GM12878 (cell line): Measurements from ENCODE around the gene OR6P1. TPM values are rescaled to one million over a fixed set of nuclear protein-coding genes. Genes with fewer than 3 reads are reported as not detected.

Experiments used
- ATAC-seq: fragments of 200-7000 bp; cut with Tn5 transposase; 3 replicates; pipeline ENCODE4 v1.9.1; 2020; ENCODE audit warnings: mild to moderate bottlenecking, moderate library complexity
- BruUV-seq: library from RNA; stranded (reverse); fragments of 400-500 nt; replicated peaks from 2 replicates; lab custom pipeline; 2021; lab: Mats Ljungman, UMichigan
- CTCF ChIA-PET: fragments of 300-600 bp; sonication (Branson Sonifier 250); formaldehyde crosslinking; extraction: SDS; loops from one replicate; lab custom pipeline; 2021; ENCODE audit warnings: inconsistent platforms; lab: Yijun Ruan, JAX
- POLR2A ChIA-PET: fragments of 350-600 bp; formaldehyde crosslinking; extraction: SDS; loops from one replicate; lab custom pipeline; 2021; ENCODE audit warnings: inconsistent platforms; lab: Charles Lee
- RAD21 ChIA-PET: fragments of 300-600 bp; sonication (Branson Sonifier 250); formaldehyde crosslinking; loops from one replicate; lab custom pipeline; 2023; ENCODE audit warnings: antibody characterized with exemption; ENCODE audit not compliant: unreplicated experiment; lab: Charles Lee
- SMC1A ChIA-PET: fragments of 300-600 bp; sonication (Branson Sonifier 250); formaldehyde crosslinking; loops from one replicate; lab custom pipeline; 2023; ENCODE audit not compliant: unreplicated experiment, uncharacterized antibody; lab: Charles Lee
- DNase-seq: peaks from one replicate; pipeline ENCODE4 v3.0.0-alpha.2; 2011; ENCODE audit warnings: low read depth, low spot score
- FAIRE-seq: peaks from 3 replicates; lab custom pipeline; 2011; peaks lifted over from hg19 to GRCh38; lab: Jason Lieb, UNC
- H2AFZ ChIP-seq: 2 replicates; pipeline ENCODE4 v1.6.0; 2011; ENCODE audit warnings: low read depth, low read length, control low read depth; ENCODE audit not compliant: control insufficient read depth
- H3K27ac ChIP-seq: 2 replicates; pipeline ENCODE4 v1.5.1; 2011; ENCODE audit warnings: control low read depth; ENCODE audit not compliant: control insufficient read depth, insufficient read depth
- H3K27me3 ChIP-seq, 2 experiments: replicated peaks in 1 of 2; 2 replicates each; pipeline versions ENCODE4 v1.6.0 to v1.6.1; 2011; ENCODE audit warnings: low read length in 1 of 2; ENCODE audit not compliant: control insufficient read depth in 2 of 2, insufficient read depth in 2 of 2
- H3K36me3 ChIP-seq, 2 experiments: 2 replicates each; pipeline ENCODE4 v1.5.1; 2011; ENCODE audit warnings: low read length in 1 of 2; ENCODE audit not compliant: control insufficient read depth in 2 of 2, insufficient read depth in 2 of 2
- H3K4me1 ChIP-seq: 2 replicates; pipeline ENCODE4 v1.6.1; 2011; ENCODE audit warnings: mild to moderate bottlenecking, low read length, moderate library complexity, mixed read lengths; ENCODE audit not compliant: control insufficient read depth, insufficient read depth
- H3K4me2 ChIP-seq: 2 replicates; pipeline ENCODE4 v1.6.0; 2011; ENCODE audit warnings: control low read depth; ENCODE audit not compliant: control insufficient read depth, insufficient read depth
- H3K4me3 ChIP-seq: fragments of 200-600 bp; sonication (generic); 2 replicates; pipeline ENCODE4 v1.5.1; 2016
- H3K79me2 ChIP-seq: 2 replicates; pipeline ENCODE4 v1.6.0; 2011; ENCODE audit warnings: low read length; ENCODE audit not compliant: control insufficient read depth, insufficient read depth
- H3K9ac ChIP-seq: 2 replicates; pipeline ENCODE4 v1.8.0; 2011; ENCODE audit warnings: low read length, control low read depth, mixed read lengths; ENCODE audit not compliant: control insufficient read depth, insufficient read depth
- H3K9me3 ChIP-seq: replicated peaks from 3 replicates; pipeline ENCODE4 v1.5.1; 2011; ENCODE audit warnings: mild to moderate bottlenecking, low read length; ENCODE audit not compliant: control insufficient read depth, insufficient read depth
- H4K20me1 ChIP-seq: 2 replicates; pipeline ENCODE4 v1.6.0; 2011; ENCODE audit not compliant: control insufficient read depth, insufficient read depth
- BCL11A ChIP-seq: IDR thresholded peaks from 2 replicates; pipeline ENCODE4 v1.6.1; 2011; ENCODE audit warnings: low read depth, low read length
- EP300 ChIP-seq, 2 experiments: fragments of 150-350 bp in 1 of 2; IDR thresholded peaks; 2 replicates each; pipeline ENCODE4 v1.6.1; 2011 to 2012; ENCODE audit warnings: low read depth in 2 of 2, low read length in 2 of 2, borderline replicate concordance in 1 of 2, improper control_type of control experiment in 1 of 2, inconsistent platforms in 1 of 2; ENCODE audit not compliant: control insufficient read depth in 1 of 2
- EZH2 ChIP-seq: IDR thresholded peaks from 2 replicates; pipeline ENCODE4 v1.6.1; 2012; ENCODE audit warnings: low read depth, mild to moderate bottlenecking, control low read depth, inconsistent platforms, low read length, borderline replicate concordance; ENCODE audit not compliant: control insufficient read depth
- FOXM1 ChIP-seq: IDR thresholded peaks from 2 replicates; pipeline ENCODE4 v1.6.1; 2012; ENCODE audit warnings: low read depth, mild to moderate bottlenecking, inconsistent platforms, low read length, moderate library complexity
- HDAC2 ChIP-seq: fragments of 200-600 bp; sonication (generic); IDR thresholded peaks from 2 replicates; pipeline ENCODE4 v1.6.1; 2017
- POLR2AphosphoS5 ChIP-seq: IDR thresholded peaks from 2 replicates; pipeline ENCODE4 v1.6.1; 2011; ENCODE audit warnings: mild to moderate bottlenecking, low read length, inconsistent platforms
- RB1 ChIP-seq: fragments of 450-650 bp; formaldehyde crosslinking; IDR thresholded peaks from 2 replicates; pipeline ENCODE4 v1.6.1; 2017; ENCODE audit warnings: mild to moderate bottlenecking, borderline replicate concordance
- SREBF1 ChIP-seq: IDR thresholded peaks from 2 replicates; pipeline ENCODE4 v1.6.1; 2012; ENCODE audit warnings: mild to moderate bottlenecking, low read length
- WGBS: methylation state at CpG from one replicate; pipeline ENCODE4 v1.1.6; 2016; ENCODE audit warnings: low lambda C conversion rate; ENCODE audit not compliant: insufficient replicate concordance, insufficient coverage; ENCODE audit errors: missing lambda C conversion rate; 5-methylcytosine and 5-hydroxymethylcytosine counted together
- in situ Hi-C: fragments of 300-500 bp; cut with MboI; formaldehyde crosslinking; loops from 9 replicates; pipeline ENCODE4 v1.14.3; 2018; ENCODE audit warnings: mixed read lengths
- intact Hi-C: fragments of 100-400 bp; cut with micrococcal nuclease; formaldehyde crosslinking; loops from one replicate; pipeline ENCODE4 v1.14.2; 2022; ENCODE audit not compliant: unreplicated experiment
- polyA plus RNA-seq, 11 experiments: library from polyadenylated mRNA; depleted of rRNA in 4 of 11; unstranded in 6 of 11; stranded (reverse) in 5 of 11; fragments of >200 nt; fragmentation: Nextera tagmentation in 4 of 11; fragmentation: Illumina TruSeq in 1 of 11; extraction: Ambion mirVana in 4 of 11; extraction: Trizol in 1 of 11; gene quantifications; 1 replicate in 1 of 11; 2 replicates in 10 of 11; pipeline versions ENCODE4 v1.2.1 to v1.2.3, GENCODE V29; 2011 to 2016; ENCODE audit warnings: inconsistent platforms in 2 of 11, missing spikeins in 2 of 11, low read depth in 1 of 11
- total RNA-seq, 4 experiments: library from RNA; depleted of rRNA in 3 of 4; stranded (reverse); fragments of >200 nt in 3 of 4; fragmentation: Illumina TruSeq in 1 of 4; extraction: Trizol in 1 of 4; gene quantifications; 2 replicates each; pipeline versions ENCODE4 v1.2.1 to v1.2.3, GENCODE V29; 2013 to 2021

Gene OR6P1
- total and polyA plus RNA-seq, 10 of the 15 experiments (the other 5 are each of a cell fraction or from before 2014, with no cell fraction given), result not detected

GRCh38 chr1:158520021-158520420 is 50.4 kb downstream of the OR6P1 start:
- no peak overlapping the region for H2AFZ ChIP-seq
- ATAC-seq, result no peak
- RAD21 ChIA-PET, result no interaction called here
- TF ChIP-seq BCL11A (no peak), POLR2AphosphoS5 (no peak), FOXM1 (no peak), SREBF1 (no peak), EP300 (IDR thresholded peaks at IDR 0.05; ENCODE audit: borderline replicate concordance in 1 of 2, control insufficient read depth in 1 of 2, low read depth in 2 of 2, low read length in 2 of 2) (no peak), HDAC2 (no peak)
- H3K27me3 ChIP-seq, result no peaks in the 10 kb centered on the region
- H3K9ac ChIP-seq, result no peak overlapping the region
- POLR2A ChIA-PET, result no interaction called here
- no peak overlapping the region for H3K4me2 ChIP-seq
- no peaks in the 10 kb centered on the region for H4K20me1 ChIP-seq
- no peaks in the 10 kb centered on the region for H3K79me2 ChIP-seq
- FAIRE-seq, result no peak
- SMC1A ChIA-PET, result no interaction called here
- H3K4me1 ChIP-seq, result no peaks in the 10 kb centered on the region
- H3K4me3 ChIP-seq, result no peak overlapping the region
- H3K9me3 ChIP-seq, result no peaks in the 10 kb centered on the region
- intact Hi-C loops (no loop called here), in situ Hi-C loops (no loop called here)
- CTCF ChIA-PET, result interaction anchor here (1.1 kb wide), 1 partner anchor 13 kb away, joined by 3 read pairs; no protein-coding TSS in a partner anchor
- H3K27ac ChIP-seq, result no peak overlapping the region
- no TSS peak for BruUV-seq
- no peak for DNase-seq
- 0% methylated on average over 1 of the region's 1 CpG for WGBS
- no peaks in the 10 kb centered on the region for H3K36me3 ChIP-seq

- FAIRE-seq, result no peak
- Histone ChIP-seq H4K20me1 (no peaks in the 10 kb centered on the region), H3K4me2 (no peak overlapping the region), H3K79me2 (no peaks in the 10 kb centered on the region), H3K27ac (no peak overlapping the region), H3K4me3 (no peak overlapping the region), H3K9ac (no peak overlapping the region), H3K9me3 (no peaks in the 10 kb centered on the region), H3K27me3 (no peaks in the 10 kb centered on the region), H3K36me3 (no peaks in the 10 kb centered on the region), H2AFZ (no peak overlapping the region), H3K4me1 (no peaks in the 10 kb centered on the region)
- ATAC-seq, result no peak
- ChIA-PET SMC1A (no interaction called here), CTCF (no interaction called here), POLR2A (no interaction called here), RAD21 (no interaction called here)
- in situ Hi-C loops (no loop called here), intact Hi-C loops (no loop called here)
- TF ChIP-seq RB1 (no peak), EZH2 (no peak)
- DNase-seq, result no peak
- BruUV-seq, result no TSS peak
Measured at GRCh38 chr1:158516966-158517365, 53.4 kb downstream of the OR6P1 start.

Other genes with a start within 250 kb of the OR6P1 start
Only the 7 nearest of the 15 such genes appear.
- gene OR10K1, start 108.7 kb downstream of the OR6P1 start, total RNA-seq (2014; rRNA removed), result not detected in 2 replicates
- not detected in 2 replicates for gene OR10K1, start 108.7 kb downstream of the OR6P1 start, total RNA-seq (2014; rRNA removed; fragmentation: Illumina TruSeq; extraction: Trizol)
- not detected in 2 replicates for gene OR10K1, start 108.7 kb downstream of the OR6P1 start, total RNA-seq (2021)
- not detected in 2 replicates for gene OR10K1, start 108.7 kb downstream of the OR6P1 start, polyA plus RNA-seq (2011; rRNA removed)
- gene OR10K1, start 108.7 kb downstream of the OR6P1 start, polyA plus RNA-seq (2014; fragmentation: Illumina TruSeq; extraction: Trizol), result not detected in 2 replicates
- not detected for gene OR10K1, start 108.7 kb downstream of the OR6P1 start, polyA plus RNA-seq (2014; fragmentation: Nextera tagmentation; extraction: Ambion mirVana)
- not detected in 2 replicates for gene OR10K1, start 108.7 kb downstream of the OR6P1 start, polyA plus RNA-seq (2014; rRNA removed)
- not detected for gene OR10K1, start 108.7 kb downstream of the OR6P1 start, polyA plus RNA-seq (2016; fragmentation: Nextera tagmentation; extraction: Ambion mirVana)
- not detected in 2 replicates for gene OR10R2, start 98.4 kb downstream of the OR6P1 start, total RNA-seq (2014; rRNA removed)
- not detected in 2 replicates for gene OR10R2, start 98.4 kb downstream of the OR6P1 start, total RNA-seq (2014; rRNA removed; fragmentation: Illumina TruSeq; extraction: Trizol)
- not detected in 2 replicates for gene OR10R2, start 98.4 kb downstream of the OR6P1 start, total RNA-seq (2021)
- gene OR10R2, start 98.4 kb downstream of the OR6P1 start, polyA plus RNA-seq (2011; rRNA removed), result not detected in 2 replicates
- not detected in 2 replicates for gene OR10R2, start 98.4 kb downstream of the OR6P1 start, polyA plus RNA-seq (2014; fragmentation: Illumina TruSeq; extraction: Trizol)
- gene OR10R2, start 98.4 kb downstream of the OR6P1 start, polyA plus RNA-seq (2014; fragmentation: Nextera tagmentation; extraction: Ambion mirVana), result not detected
- not detected in 2 replicates for gene OR10R2, start 98.4 kb downstream of the OR6P1 start, polyA plus RNA-seq (2014; rRNA removed)
- gene OR10R2, start 98.4 kb downstream of the OR6P1 start, polyA plus RNA-seq (2016; fragmentation: Nextera tagmentation; extraction: Ambion mirVana), result not detected
- not detected in 2 replicates for gene OR6Y1, start 16.2 kb downstream of the OR6P1 start, total RNA-seq (2014; rRNA removed)
- not detected in 2 replicates for gene OR6Y1, start 16.2 kb downstream of the OR6P1 start, total RNA-seq (2014; rRNA removed; fragmentation: Illumina TruSeq; extraction: Trizol)
- not detected in 2 replicates for gene OR6Y1, start 16.2 kb downstream of the OR6P1 start, total RNA-seq (2021)
- gene OR6Y1, start 16.2 kb downstream of the OR6P1 start, polyA plus RNA-seq (2011; rRNA removed), result not detected in 2 replicates
- gene OR6Y1, start 16.2 kb downstream of the OR6P1 start, polyA plus RNA-seq (2014; fragmentation: Illumina TruSeq; extraction: Trizol), result not detected in 2 replicates
- not detected for gene OR6Y1, start 16.2 kb downstream of the OR6P1 start, polyA plus RNA-seq (2014; fragmentation: Nextera tagmentation; extraction: Ambion mirVana)
- not detected in 2 replicates for gene OR6Y1, start 16.2 kb downstream of the OR6P1 start, polyA plus RNA-seq (2014; rRNA removed)
- not detected for gene OR6Y1, start 16.2 kb downstream of the OR6P1 start, polyA plus RNA-seq (2016; fragmentation: Nextera tagmentation; extraction: Ambion mirVana)
- gene OR10X1, start 9.3 kb upstream of the OR6P1 start, total RNA-seq (2014; rRNA removed), result not detected in 2 replicates
- gene OR10X1, start 9.3 kb upstream of the OR6P1 start, total RNA-seq (2014; rRNA removed; fragmentation: Illumina TruSeq; extraction: Trizol), result not detected in 2 replicates
- not detected in 2 replicates for gene OR10X1, start 9.3 kb upstream of the OR6P1 start, total RNA-seq (2021)
- gene OR10X1, start 9.3 kb upstream of the OR6P1 start, polyA plus RNA-seq (2011; rRNA removed), result not detected in 2 replicates
- gene OR10X1, start 9.3 kb upstream of the OR6P1 start, polyA plus RNA-seq (2014; fragmentation: Illumina TruSeq; extraction: Trizol), result not detected in 2 replicates
- gene OR10X1, start 9.3 kb upstream of the OR6P1 start, polyA plus RNA-seq (2014; fragmentation: Nextera tagmentation; extraction: Ambion mirVana), result not detected
- not detected in 2 replicates for gene OR10X1, start 9.3 kb upstream of the OR6P1 start, polyA plus RNA-seq (2014; rRNA removed)
- gene OR10X1, start 9.3 kb upstream of the OR6P1 start, polyA plus RNA-seq (2016; fragmentation: Nextera tagmentation; extraction: Ambion mirVana), result not detected
- gene OR10Z1, start 34.7 kb upstream of the OR6P1 start, total RNA-seq (2014; rRNA removed), result not detected in 2 replicates
- not detected in 2 replicates for gene OR10Z1, start 34.7 kb upstream of the OR6P1 start, total RNA-seq (2014; rRNA removed; fragmentation: Illumina TruSeq; extraction: Trizol)
- gene OR10Z1, start 34.7 kb upstream of the OR6P1 start, total RNA-seq (2021), result not detected in 2 replicates
- not detected in 2 replicates for gene OR10Z1, start 34.7 kb upstream of the OR6P1 start, polyA plus RNA-seq (2011; rRNA removed)
- gene OR10Z1, start 34.7 kb upstream of the OR6P1 start, polyA plus RNA-seq (2014; fragmentation: Illumina TruSeq; extraction: Trizol), result not detected in 2 replicates
- gene OR10Z1, start 34.7 kb upstream of the OR6P1 start, polyA plus RNA-seq (2014; fragmentation: Nextera tagmentation; extraction: Ambion mirVana), result not detected
- gene OR10Z1, start 34.7 kb upstream of the OR6P1 start, polyA plus RNA-seq (2014; rRNA removed), result not detected in 2 replicates
- gene OR10Z1, start 34.7 kb upstream of the OR6P1 start, polyA plus RNA-seq (2016; fragmentation: Nextera tagmentation; extraction: Ambion mirVana), result not detected
- gene SPTA1, start 116.1 kb upstream of the OR6P1 start, total RNA-seq (2014; rRNA removed), result not detected in 2 replicates
- gene SPTA1, start 116.1 kb upstream of the OR6P1 start, total RNA-seq (2014; rRNA removed; fragmentation: Illumina TruSeq; extraction: Trizol), result 0.13 TPM in 1 of 2 replicates, not detected in the other
- gene SPTA1, start 116.1 kb upstream of the OR6P1 start, total RNA-seq (2021), result 0.13 and 0.21 TPM in 2 replicates
- gene SPTA1, start 116.1 kb upstream of the OR6P1 start, polyA plus RNA-seq (2011; rRNA removed), result 0.12 TPM in 1 of 2 replicates, not detected in the other
- under 0.01 TPM in 1 of 2 replicates, not detected in the other for gene SPTA1, start 116.1 kb upstream of the OR6P1 start, polyA plus RNA-seq (2014; fragmentation: Illumina TruSeq; extraction: Trizol)
- gene SPTA1, start 116.1 kb upstream of the OR6P1 start, polyA plus RNA-seq (2014; fragmentation: Nextera tagmentation; extraction: Ambion mirVana), result not detected
- gene SPTA1, start 116.1 kb upstream of the OR6P1 start, polyA plus RNA-seq (2014; rRNA removed), result 0.12 TPM in 1 of 2 replicates, not detected in the other
- gene SPTA1, start 116.1 kb upstream of the OR6P1 start, polyA plus RNA-seq (2016; fragmentation: Nextera tagmentation; extraction: Ambion mirVana), result not detected
- not detected in 2 replicates for gene OR6K2, start 130.1 kb upstream of the OR6P1 start, total RNA-seq (2014; rRNA removed)
- gene OR6K2, start 130.1 kb upstream of the OR6P1 start, total RNA-seq (2014; rRNA removed; fragmentation: Illumina TruSeq; extraction: Trizol), result not detected in 2 replicates
- not detected in 2 replicates for gene OR6K2, start 130.1 kb upstream of the OR6P1 start, total RNA-seq (2021)
- gene OR6K2, start 130.1 kb upstream of the OR6P1 start, polyA plus RNA-seq (2011; rRNA removed), result not detected in 2 replicates
- not detected in 2 replicates for gene OR6K2, start 130.1 kb upstream of the OR6P1 start, polyA plus RNA-seq (2014; fragmentation: Illumina TruSeq; extraction: Trizol)
- not detected for gene OR6K2, start 130.1 kb upstream of the OR6P1 start, polyA plus RNA-seq (2014; fragmentation: Nextera tagmentation; extraction: Ambion mirVana)
- gene OR6K2, start 130.1 kb upstream of the OR6P1 start, polyA plus RNA-seq (2014; rRNA removed), result not detected in 2 replicates
- not detected for gene OR6K2, start 130.1 kb upstream of the OR6P1 start, polyA plus RNA-seq (2016; fragmentation: Nextera tagmentation; extraction: Ambion mirVana)